AG04449 (cell line): ENCODE data around the gene NT5C2.

Source experiments
- CTCF ChIA-PET: fragments of 350-600 bp; formaldehyde crosslinking; extraction: SDS; loops from one replicate; lab custom pipeline; 2021; ENCODE audit warnings: antibody characterized with exemption; lab: Yijun Ruan, JAX
- POLR2A ChIA-PET: fragments of 400-600, 350-600 bp; formaldehyde crosslinking; extraction: SDS; loops from one replicate; lab custom pipeline; 2020; ENCODE audit warnings: antibody characterized with exemption, inconsistent platforms; lab: Yijun Ruan, JAX
- DNase-seq: peaks from one replicate; pipeline ENCODE4 v3.0.0-alpha.2; 2010; ENCODE audit warnings: low read depth, low spot score
- H3K4me3 ChIP-seq: 2 replicates; pipeline ENCODE4 v1.5.1; 2011; ENCODE audit warnings: low read depth, mild to moderate bottlenecking, control low read depth, low read length
- TF ChIP-seq, protein P1 (sequence below): IDR thresholded peaks from one replicate; pipeline ENCODE4 v1.5.1; 2011; ENCODE audit warnings: mild to moderate bottlenecking, moderate library complexity, low read length, control low read depth, inconsistent platforms; ENCODE audit not compliant: insufficient read depth; ENCODE audit errors: missing control alignments

NT5C2 gene

DNA sequence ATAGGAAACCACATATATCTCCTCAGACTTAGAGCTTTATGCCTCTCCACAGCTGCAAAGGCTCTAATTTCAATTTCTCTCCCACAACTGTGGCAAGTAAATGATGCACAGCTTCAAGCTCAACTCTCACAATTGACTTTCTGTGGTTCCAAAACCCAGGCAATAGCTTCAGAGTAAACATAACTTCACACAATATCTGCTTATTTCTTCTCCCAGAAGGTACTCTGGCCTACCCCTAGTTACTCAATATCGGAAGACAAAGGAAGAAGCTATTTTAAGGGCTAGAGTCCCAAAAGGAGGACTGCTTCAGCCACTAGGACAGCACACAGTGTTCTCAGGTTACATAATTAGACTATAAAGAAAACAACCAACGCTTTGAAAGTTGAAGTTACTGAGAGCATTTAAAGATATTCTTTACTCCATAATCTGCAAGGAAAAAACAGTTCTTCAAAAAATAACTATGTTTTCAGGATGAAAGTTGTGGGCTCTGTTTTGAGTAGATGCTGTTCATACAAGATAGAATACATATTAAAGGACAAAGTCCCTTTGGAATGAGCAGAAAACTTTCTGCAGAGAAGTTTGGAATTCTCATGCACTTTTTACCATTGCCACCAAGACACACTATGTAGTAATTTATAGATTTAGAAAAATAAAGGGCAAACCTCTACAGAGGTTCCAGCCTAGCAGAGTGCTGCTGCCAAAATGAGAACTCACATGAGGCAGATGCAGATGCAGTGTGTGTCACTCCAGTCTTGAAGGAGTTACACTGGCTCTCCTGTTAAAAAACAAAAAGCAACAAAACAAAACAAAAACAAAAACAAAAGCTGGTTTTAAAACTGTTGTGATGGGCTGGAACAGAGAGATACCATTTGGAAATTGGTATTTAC lies 81.8 kb downstream of the NT5C2 start:
- DNase-seq, result no peak
- ChIA-PET POLR2A (no interaction called here), CTCF (interaction anchor here (0.8 to 4.0 kb wide), 11 partner anchors 10 to 222 kb away, joined by 3 to 22 read pairs (median 6); no protein-coding TSS in a partner anchor)
- TF ChIP-seq, protein P1, sequence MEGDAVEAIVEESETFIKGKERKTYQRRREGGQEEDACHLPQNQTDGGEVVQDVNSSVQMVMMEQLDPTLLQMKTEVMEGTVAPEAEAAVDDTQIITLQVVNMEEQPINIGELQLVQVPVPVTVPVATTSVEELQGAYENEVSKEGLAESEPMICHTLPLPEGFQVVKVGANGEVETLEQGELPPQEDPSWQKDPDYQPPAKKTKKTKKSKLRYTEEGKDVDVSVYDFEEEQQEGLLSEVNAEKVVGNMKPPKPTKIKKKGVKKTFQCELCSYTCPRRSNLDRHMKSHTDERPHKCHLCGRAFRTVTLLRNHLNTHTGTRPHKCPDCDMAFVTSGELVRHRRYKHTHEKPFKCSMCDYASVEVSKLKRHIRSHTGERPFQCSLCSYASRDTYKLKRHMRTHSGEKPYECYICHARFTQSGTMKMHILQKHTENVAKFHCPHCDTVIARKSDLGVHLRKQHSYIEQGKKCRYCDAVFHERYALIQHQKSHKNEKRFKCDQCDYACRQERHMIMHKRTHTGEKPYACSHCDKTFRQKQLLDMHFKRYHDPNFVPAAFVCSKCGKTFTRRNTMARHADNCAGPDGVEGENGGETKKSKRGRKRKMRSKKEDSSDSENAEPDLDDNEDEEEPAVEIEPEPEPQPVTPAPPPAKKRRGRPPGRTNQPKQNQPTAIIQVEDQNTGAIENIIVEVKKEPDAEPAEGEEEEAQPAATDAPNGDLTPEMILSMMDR, result no peak
- H3K4me3 ChIP-seq, result no peak overlapping the region

DNA sequence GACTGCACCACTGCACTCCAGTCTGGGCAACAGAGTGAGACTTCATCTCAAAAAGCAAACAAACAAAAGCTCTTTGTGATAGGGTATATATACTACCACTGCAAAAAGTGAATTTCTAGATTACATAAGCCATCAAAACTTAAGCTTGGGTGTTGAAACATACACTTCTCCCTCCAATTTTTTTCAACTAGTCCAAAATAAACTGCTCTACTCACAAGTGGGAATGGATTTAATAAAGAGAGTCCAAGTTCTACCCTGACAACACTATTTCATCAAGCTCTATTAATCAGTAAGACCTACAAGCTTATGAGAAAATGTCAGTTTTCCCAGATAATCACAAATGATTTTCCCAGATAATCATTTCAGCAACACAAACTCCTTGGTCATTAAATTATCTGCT lies 82.7 kb downstream of the NT5C2 start:
- H3K4me3 ChIP-seq, result no peak overlapping the region
- POLR2A ChIA-PET, result no interaction called here
- no peak for DNase-seq
- CTCF ChIA-PET, result interaction anchor here (0.7 to 4.0 kb wide), 12 partner anchors 9 to 223 kb away, joined by 3 to 22 read pairs (median 5); partner anchors contain the start of gene CNNM2
- TF ChIP-seq, protein P1, result no peak

DNA sequence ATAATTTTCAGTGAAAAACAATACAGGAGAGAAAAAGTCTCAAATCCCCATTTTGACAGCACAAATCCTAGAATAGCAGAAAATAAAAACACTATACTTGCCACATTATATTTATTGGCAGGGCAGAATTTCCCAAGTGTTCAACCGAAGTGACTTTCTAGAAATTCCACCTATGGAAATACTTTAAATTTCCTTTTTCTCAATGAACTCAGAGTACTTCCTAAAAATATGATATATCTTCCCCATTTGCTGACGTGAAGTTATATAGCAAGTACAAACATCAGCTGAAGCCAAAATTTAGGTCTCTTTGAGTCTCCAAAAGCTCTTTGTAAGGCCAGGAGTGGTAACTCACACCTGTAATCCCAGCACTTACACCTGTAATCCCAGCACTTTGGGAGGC lies 83.3 kb downstream of the NT5C2 start:
- DNase-seq, result no peak
- ChIA-PET CTCF (interaction anchor here (0.7 to 4.0 kb wide), 9 partner anchors 15 to 208 kb away, joined by 3 to 22 read pairs (median 4); partner anchors contain the start of gene CNNM2), POLR2A (no interaction called here)
- TF ChIP-seq, protein P1, result no peak
- H3K4me3 ChIP-seq, result no peak overlapping the region

DNA sequence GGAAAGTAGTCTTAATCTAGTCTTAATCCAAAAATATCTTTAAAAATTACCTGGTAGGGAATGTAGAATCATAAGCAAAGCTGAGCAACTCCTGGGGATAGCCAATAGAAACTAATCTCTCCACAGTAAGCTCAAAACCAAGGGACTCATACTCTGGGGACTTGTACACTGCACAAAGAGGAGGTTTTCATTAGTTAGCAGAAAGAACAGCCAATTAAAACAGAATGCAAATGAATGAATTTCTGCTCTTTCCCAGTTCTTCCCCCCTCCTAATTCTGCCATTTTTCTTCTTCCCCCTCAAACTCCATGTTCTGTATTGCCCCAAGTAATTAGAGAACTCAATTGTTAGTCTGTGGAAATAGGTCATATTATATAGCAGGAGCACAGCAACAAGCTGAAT lies 86.5 kb downstream of the NT5C2 start:
- TF ChIP-seq, protein P1, result no peak
- POLR2A ChIA-PET, result no interaction called here
- CTCF ChIA-PET, result interaction anchor here (0.5 to 7.0 kb wide), 7 partner anchors 10 to 227 kb away, joined by 3 to 62 read pairs (median 4); no protein-coding TSS in a partner anchor
- DNase-seq, result no peak
- H3K4me3 ChIP-seq, result no peak overlapping the region

DNA sequence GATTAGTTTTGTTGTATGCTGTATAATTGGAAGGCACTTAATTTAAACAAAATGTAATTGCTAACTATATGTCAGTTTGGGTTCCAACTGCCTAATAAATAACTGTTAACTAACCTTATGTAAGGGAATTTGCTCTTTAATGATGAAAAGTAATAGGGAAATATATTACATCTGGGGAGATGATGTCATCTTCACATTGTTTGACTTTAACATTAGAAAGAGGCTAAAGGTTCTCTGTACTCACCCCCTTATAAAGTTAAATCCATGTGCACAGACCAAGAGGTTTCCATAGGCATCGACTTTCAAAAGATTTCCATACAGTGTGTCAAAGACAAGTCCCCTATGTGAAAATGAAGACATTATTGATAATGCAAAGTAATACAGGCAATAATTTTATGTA lies 87.6 kb downstream of the NT5C2 start:
- H3K4me3 ChIP-seq, result no peak overlapping the region
- CTCF ChIA-PET, result interaction anchor here (1.0 to 7.0 kb wide), 6 partner anchors 11 to 228 kb away, joined by 3 to 62 read pairs (median 5); partner anchors contain the start of gene CNNM2
- DNase-seq, result no peak
- POLR2A ChIA-PET, result no interaction called here
- TF ChIP-seq, protein P1, result no peak

DNA sequence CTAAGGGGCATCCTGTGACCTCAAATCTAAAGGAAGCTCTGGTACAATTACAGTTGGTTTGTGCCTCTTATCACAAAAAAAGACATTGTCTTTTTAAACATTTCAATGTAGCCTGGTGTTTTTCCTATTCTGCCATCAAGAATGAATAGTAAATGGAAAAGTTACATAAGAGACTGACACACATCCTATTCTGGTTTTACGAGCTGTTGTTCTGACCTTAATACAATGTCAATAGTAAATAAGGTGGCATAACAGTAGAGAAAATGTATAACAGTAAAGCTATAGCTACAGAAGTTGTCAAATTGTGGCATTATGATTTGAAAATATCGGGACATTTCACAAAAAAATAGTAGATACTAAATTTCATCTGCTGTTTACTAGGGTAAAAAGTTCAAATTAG lies 88.4 kb downstream of the NT5C2 start:
- CTCF ChIA-PET, result interaction anchor here (1.8 to 7.0 kb wide), 3 partner anchors 15 to 187 kb away, joined by 5 to 62 read pairs (median 12); partner anchors contain the start of gene CNNM2
- POLR2A ChIA-PET, result no interaction called here
- no peak overlapping the region for H3K4me3 ChIP-seq
- no peak for DNase-seq
- TF ChIP-seq, protein P1, result no peak
